Skin of body (tissue), 2 donors: ENCODE data around the gene PGGHG. TPM values are rescaled to one million over a fixed set of nuclear protein-coding genes. Genes with fewer than 3 reads are reported as not detected.
"Not testable (repeated sequence)": the region's sequence is repeated elsewhere in the genome, so short reads cannot be mapped to it uniquely, and the experiment has no call there.

ENCODE experiments used
- DNase-seq: peaks from one replicate; lab custom pipeline; 2025; lab: John Stamatoyannopoulos, UW
- total RNA-seq: library from RNA; depleted of rRNA; stranded (reverse); fragments of >200 nt; gene quantifications from one replicate; pipeline ENCODE4 v1.2.3, GENCODE V29; 2014

Gene PGGHG
- 9.0 TPM for total RNA-seq

DNA sequence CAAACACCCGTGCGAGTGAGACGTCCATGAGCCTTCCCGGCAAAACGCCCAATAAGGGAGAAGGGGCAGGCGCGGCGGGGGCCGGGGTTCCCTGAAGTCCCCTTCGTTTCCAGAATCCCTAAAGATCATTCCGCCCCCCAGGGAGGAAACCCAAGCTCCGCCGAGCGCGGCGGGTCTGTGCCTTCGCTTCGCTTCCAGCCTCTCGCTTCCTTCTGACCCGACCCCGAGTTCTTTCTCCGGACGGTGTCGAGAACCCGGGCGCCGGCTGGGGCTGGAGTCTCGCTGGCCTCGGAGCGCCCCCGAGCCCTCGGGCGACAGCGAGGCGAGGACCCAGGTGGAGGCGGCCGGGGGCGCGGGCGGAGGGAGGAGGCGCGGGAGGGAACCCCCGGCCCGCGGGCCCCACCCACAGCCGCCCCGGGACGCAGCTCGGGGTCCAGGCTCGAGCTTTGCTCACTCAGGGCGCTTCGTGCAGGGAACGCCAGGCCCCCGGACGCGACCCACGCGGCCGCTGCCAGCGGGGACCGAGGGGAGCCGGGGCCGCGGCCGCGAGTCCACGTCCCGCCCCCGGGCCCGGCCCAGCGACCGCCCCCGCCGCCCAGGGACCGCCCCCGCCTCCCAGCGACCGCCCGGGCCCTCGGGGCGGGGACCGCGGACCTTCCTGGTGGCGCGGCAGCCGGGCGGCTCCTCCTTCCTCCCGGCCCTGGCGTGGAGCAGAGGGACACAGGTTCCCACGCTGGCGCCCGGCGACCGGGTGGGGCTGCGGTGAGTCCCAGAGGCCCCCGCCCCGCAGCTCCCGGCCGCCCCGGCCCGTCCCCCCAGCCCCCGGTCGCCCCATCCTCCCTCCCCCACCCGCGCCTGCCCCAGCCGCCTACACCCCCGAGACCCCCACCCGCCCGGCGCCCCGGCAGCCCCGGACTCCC, at the start of gene PGGHG:
PGGHG (plus strand) TSS at position 649 of the 920 bp plus-strand sequence. CDS start 691 bp downstream, outside the sequence.
- no peak for DNase-seq

DNA sequence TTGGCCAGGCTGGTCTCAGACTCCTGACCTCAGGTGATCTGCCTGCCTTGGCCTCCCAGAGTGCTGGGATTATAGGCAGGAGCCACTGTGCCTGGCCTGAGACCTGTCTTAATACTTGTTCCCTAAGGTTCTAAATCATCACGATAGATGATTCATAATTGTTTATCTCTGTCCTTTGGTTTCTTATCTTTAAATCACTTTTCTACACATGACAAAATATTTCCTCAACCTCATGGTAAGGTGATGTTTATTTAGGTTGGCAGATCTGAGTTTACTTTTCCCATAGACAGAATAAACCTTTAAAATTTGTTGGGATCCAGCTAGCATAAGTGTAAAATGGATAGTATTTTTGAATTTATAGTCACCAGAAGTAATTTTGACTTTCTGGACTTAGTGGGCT, 48.6 kb upstream of the PGGHG start:
- DNase-seq: no peak

- no peak for DNase-seq
Observed at GRCh38 chr11:241634-242033, 47.3 kb upstream of the PGGHG start.

- no peak for DNase-seq
Observed at GRCh38 chr11:244376-244775, 44.5 kb upstream of the PGGHG start.

DNA sequence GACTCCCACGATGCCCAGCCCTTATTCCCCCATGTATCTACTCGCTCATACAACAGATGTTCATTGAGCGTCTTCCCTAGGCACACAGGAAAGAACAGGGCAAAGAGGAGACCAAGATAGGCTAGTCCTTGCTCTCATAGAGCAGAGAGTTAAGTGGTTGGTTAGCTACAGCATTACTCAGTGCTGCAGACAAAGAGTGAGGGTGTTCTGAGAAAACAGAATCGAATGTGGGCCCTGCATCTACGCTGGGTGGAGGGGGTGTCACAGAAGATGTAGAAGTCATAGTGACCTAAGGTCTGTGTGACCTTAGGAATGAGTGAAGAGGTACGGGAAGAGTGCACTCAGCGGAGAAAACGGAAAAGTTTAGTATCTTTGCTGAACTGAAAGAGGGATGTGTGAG, 39.9 kb upstream of the PGGHG start:
- DNase-seq: no peak

DNA sequence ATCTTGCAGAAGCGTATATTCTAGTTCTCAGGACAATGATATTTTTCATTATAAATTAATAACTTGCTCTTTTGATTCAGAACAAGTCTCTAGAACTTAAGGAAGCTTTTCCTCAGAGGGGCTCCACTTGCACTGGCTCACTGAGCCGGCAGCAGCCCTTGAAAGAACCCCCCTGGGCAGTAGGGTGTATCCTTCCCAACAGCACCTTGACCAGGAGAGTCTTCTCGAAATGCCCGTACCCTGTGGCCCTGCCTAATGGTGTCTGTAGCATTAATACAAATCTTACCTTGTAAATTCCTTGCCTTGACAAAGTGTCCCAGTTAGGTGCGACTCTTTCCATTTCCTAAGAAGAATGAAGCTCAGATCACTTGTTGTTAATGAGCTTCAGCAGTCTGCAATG, 38.7 kb upstream of the PGGHG start:
- no peak for DNase-seq

DNA sequence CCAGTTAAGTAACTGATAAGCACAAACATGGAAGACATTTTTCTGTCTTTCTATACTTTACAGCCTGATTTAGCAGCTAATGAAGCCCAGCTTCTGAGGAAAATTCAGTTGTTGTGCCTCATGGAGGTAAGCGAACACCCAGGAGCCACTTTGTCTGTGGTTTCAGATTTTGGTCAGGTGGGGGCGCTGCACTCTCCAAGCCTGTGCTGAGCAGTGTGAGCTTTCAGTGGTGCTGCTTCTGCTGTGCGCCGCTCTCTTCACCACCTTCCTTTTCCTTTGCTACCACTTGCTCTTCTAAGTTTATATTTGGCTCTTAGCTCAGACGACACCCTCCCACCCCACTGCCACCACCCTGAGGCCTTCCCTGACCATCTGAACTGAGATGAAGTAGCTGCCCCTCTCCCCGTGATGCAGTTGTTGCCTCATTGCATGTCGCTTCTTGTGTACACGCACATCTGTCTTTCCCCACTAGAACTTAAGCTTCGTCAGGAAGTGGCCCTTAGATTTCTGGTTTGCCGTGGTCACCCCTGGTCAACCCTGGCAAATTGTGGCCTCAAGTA, 38.1 kb upstream of the PGGHG start:
- no peak for DNase-seq

DNA sequence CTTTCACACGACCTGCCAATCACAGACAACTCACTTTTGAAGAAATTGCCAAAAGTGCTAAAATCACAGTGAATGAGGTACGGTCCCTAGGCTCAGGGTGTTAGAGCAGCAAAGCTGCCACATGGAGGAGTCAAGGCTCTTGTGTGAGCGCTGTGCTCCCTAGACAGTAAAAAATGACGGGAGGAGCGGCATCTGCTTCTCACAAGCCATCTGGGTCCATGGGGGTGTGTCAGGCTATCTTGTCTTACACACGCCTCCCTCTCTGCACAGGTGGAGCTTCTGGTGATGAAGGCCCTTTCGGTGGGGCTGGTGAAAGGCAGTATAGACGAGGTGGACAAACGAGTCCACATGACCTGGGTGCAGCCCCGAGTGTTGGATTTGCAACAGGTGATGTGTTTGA, 37.4 kb upstream of the PGGHG start:
- DNase-seq: no peak

DNA sequence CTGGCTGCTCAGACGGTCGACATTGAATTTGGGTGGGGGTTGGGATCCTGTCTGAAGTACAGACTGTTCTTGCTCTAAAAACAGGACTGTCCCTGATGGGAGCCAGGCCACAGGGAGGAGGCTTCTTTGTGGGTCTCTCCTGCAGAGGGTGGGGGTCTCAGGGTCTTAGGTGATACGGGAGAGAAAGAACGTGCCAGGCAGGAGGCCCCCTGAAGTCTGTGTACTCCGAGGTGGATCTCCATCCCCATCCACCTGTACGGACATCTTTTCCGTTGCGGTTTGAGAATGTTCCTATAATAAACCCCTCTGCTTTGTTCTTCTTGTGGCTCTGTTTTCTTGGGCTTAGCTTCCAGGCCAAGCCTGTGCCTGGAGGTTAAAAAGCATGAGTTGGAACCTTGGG, 36.3 kb upstream of the PGGHG start:
- no peak for DNase-seq

GRCh38 chr11:253160-253885, 35.6 kb upstream of the PGGHG start:
- no peak for DNase-seq

- DNase-seq: no peak
Observed at GRCh38 chr11:253886-254270, 35.0 kb upstream of the PGGHG start.

DNA sequence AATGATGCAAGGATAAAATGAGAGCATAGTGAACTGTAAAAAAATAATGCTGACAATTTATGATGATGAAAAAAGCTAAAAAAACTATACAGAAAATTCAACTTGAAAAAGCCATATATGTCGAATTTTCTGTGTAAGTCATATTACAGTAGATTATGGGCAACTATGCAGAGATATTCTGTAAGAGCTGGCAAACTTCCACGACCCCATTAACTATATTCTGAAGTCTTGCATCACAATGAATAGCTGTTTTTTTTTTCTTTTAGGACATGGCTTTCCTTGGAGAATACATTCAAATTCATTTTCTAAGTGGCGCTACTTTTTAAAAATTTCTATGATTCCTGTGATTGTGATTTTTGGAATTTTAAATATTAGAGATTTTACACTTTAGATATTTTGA, 33.8 kb upstream of the PGGHG start:
- DNase-seq: no peak

GRCh38 chr11:255816-256215, 33.1 kb upstream of the PGGHG start:
- DNase-seq: no peak

DNA sequence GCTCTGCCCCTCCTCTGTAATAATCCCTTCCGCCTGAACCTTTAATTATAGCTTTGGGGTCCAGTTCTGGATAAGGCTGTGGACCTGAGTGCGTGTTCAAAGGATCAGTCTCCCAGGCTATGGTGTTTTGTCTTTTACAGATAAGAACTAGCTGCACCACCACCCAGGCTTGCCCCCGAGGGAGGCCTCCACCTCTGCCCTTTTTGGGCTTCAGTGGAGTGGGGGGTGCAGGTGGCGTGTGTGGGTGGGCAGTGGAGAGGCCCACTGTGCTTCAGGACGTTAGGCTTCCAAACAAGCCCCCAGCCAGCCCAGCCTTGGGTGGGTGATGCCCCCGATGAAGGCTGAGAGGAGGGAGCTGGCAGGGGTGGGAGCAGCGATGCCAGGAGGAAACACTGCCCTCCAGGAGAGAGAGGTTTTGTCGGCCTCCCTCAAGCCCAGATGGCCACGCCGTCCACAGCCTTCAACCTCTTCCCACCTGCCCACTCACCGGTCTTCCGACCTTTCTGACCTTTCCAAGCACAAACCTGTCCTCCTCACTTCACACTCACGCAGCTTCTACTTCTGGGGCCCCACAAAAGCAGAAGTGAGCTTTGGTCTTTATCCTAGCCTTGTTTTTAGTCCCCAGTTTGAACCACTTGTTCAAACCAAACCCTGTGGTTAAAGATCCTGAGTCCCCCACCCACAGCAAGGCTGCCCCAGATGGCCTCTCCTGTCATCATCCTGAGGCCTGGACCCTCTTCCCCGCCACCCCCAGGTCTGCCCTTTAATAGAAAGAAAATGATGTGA, 31.8 kb upstream of the PGGHG start:
- no peak for DNase-seq

GRCh38 chr11:257766-258493, 31.0 kb upstream of the PGGHG start:
- no peak for DNase-seq

DNA sequence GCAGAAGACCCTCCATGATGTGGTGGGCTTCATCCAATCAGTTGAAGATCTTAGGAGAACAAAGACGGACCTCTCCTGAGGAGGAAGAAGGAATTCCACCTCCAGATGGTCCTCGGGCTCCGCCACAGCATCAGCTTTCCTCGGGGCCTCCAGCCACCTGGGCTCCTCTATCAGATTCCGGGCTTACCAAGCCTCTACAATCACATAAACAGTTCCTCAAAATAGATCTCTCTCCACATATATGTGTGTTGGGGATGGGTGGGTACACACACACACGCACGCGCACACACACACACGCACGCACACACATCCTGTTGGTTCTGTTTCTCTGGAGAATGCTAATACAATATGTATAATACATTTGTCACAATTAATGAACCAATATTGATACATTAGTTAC, 29.5 kb upstream of the PGGHG start:
- DNase-seq: no peak

GRCh38 chr11:261624-262023, 27.3 kb upstream of the PGGHG start:
- DNase-seq: no peak

- no peak for DNase-seq
Observed at GRCh38 chr11:266676-267439, 22.1 kb upstream of the PGGHG start.

- DNase-seq: no peak
Observed at GRCh38 chr11:267491-267994, 21.4 kb upstream of the PGGHG start.

DNA sequence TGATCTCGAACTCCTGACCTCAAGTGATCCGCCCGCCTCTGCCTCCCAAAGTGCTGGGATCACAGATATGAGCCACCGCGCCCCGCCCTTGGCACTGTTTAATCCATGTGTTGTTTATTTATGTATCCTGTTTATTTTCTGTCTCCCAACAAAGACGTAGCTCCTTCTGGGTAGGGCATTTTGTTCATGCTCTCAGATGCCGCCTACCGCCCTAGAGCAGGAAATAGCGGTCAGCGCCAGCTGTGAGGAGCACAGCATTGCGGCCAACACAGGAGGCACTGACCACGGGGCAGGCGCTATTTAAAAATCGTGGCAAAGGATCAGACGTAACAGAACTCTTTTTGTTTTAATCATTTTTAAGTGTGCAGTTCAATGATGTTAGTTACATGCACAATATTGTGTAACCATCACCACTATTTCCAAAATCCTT, 20.2 kb upstream of the PGGHG start:
- DNase-seq: not testable (repeated sequence)
